Measurements from ENCODE around the gene THOC7.

Gene THOC7

DNA sequence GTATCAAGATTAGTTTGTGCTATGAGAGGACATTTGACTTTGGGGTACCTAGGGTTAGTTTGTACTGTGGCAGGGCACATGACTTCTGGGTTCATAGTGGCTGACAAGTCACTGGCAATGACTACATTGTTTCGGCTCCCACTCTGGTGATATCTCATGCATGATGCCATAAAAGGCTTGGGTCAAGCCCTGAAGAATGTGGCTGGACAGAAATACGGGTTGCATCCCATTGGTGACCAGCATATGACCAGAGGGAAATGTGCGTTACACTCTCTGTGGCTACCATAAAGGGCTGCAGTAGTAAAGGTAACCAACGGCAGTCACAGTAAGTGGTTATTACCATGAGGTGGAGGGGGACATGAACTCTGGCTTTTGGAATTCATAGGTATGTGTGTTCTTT is 18.4 kb downstream of the THOC7 start:
- no peak for DNase-seq (ENCODE audit: low read depth in 2 of 2)

DNA sequence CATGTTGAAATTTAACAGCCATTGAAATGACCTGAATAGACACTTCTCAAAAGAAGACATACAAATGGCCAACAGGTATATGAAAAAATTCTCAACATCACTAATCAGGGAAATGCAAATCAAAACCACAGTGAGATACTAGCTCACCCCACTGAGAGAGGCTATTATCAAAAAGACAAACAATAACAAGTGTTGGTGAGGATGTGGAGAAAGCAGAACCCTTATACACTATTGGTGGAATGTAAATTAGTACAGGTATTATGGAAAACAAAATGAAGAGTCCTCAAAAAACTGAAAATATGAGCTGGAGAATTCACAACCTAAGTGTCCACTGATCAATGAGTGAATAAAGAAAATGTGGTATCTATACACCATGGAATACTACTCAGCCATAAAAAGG is 21.5 kb downstream of the THOC7 start:
- DNase-seq (ENCODE audit: low read depth in 2 of 2), result no peak

DNA sequence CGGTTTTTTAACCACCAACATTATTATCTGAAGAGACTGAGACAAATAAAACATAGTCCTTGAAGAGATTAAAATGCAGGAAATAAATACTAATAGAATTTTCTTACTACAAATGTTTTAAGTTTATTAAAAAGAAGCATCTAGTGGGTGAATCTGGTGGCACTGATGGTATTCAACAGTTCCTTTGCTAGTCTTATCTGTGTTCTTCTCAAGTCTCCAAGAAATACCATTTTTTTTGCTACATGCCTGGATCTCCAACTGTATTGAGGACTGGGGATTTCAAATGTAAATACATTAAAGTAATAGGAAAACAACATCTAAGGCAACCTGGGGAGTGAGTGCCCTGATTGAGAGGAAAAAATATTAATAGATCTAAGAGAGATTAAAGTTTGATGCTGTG is 21.9 kb downstream of the THOC7 start:
- DNase-seq (ENCODE audit: low read depth in 2 of 2), result no peak

GRCh38 chr3:63832395-63832794 is 31.2 kb downstream of the THOC7 start:
- no peak for DNase-seq (ENCODE audit: low read depth in 2 of 2)

DNA sequence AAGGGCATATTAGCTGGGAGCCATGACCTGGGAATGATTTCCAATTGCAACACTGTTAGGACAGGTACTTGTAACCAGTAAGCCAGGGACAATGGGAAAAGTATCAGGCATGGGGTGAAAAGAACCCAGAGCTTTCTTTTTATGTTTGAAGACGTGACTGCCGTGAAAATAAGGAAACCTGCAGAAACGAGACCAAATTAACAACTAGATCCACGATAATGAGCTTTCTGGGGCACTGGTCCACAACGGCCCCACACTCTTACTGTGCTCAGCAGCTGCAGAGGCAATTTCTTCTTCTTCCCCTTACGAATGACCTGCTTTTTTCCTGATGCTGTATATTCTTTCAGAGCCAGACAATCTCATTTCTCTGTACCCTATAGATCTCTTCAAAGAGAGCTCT is 33.1 kb downstream of the THOC7 start:
- DNase-seq (ENCODE audit: low read depth in 2 of 2), result no peak

- no peak for DNase-seq (ENCODE audit: low read depth in 2 of 2)
Observed at GRCh38 chr3:63824309-63824708, 39.3 kb downstream of the THOC7 start.

GRCh38 chr3:63819151-63819398 is 44.5 kb downstream of the THOC7 start, which contains the start of gene C3orf49:
Gene C3orf49 (plus strand): TSS chr3:63819299. CDS start chr3:63819472, 173 bp downstream.
- no peak for DNase-seq (ENCODE audit: low read depth in 2 of 2)

GRCh38 chr3:63818282-63819150 is 45.1 kb downstream of the THOC7 start:
- peak in 1 of 2 donors; percentile 30 for DNase-seq (ENCODE audit: low read depth in 2 of 2)

GRCh38 chr3:63817225-63817624 is 46.4 kb downstream of the THOC7 start:
- DNase-seq (ENCODE audit: low read depth in 2 of 2), result no peak

DNA sequence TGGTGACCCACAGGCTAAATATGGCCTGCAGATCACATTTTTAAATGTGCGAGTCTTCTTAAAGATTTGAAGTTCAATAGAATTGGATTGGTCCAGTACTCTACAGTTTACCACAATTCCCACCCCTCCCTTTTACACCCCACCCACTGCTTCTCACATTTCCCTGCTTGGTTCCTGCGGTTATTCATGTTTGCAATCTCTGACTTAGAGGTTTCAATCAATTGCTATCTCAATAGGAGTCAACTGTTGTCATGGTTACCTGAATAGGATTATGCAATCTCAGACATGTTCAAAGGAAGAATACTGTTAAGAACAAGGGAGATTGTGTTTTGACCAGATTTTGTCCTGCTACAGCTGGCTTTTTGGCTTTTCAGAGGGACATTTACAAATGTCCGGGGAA is 49.4 kb downstream of the THOC7 start:
- DNase-seq (ENCODE audit: low read depth in 2 of 2), result no peak

DNA sequence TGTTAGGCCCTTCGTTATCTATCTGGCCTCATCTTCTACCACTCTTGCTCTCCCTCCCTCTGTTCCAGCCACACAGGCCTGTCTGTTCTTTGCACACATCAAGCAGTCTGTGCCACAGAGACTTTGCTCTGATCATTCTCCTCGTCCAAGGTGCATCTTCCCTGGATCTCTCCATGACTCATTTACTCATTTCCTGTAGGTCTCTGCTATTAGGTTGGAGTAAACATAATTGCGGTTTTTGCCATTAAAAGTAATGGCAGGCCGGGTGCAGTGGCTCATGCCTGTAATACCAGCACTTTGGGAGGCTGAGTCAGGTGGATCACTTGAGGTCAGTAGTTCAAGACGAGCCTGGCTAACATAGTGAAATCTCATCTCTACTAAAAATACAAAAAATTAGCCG is 54.0 kb downstream of the THOC7 start:
- DNase-seq (ENCODE audit: low read depth in 2 of 2), result no peak

DNA sequence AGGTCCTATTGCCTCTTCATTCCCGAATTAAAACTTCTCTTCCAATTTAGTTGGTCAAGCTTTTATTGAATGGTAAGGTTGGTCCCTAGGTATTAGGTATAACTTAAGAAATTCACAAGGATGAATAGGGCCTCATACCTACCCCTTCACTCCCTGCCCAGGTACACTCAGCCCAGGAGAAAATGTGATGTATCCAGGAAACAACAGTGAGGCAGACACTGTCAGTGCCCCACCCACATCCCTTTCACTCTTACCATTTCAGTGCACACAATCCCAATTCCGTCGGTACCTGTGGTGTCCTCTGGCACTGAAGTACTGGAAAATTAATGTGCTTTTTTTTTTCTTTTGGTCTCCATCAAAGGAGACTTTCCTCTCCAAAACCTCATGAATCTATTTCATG is 55.0 kb downstream of the THOC7 start:
- no peak for DNase-seq (ENCODE audit: low read depth in 2 of 2)

GRCh38 chr3:63807961-63808565 is 55.5 kb downstream of the THOC7 start:
- no peak for DNase-seq (ENCODE audit: low read depth in 2 of 2)

GRCh38 chr3:63803911-63804310 is 59.7 kb downstream of the THOC7 start:
- no peak for DNase-seq (ENCODE audit: low read depth in 2 of 2)

DNA sequence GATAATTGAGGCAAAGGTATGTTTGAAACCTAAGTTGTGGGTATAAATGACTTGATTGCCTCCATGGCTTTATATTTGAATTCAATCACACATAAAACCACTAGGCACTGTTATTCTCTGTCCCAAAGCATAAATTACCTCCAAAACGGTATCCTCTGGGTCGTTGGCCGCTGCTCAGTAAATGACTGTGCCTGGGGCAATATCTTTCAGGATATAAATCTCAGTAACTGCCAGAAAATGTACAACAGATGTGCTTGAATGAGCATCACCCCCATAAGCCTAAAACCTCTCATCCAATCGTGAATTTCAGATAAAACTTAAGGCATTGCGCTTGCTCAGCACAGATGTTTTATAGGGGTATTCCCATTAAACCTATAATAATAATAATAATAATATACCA is 63.5 kb downstream of the THOC7 start:
- DNase-seq (ENCODE audit: low read depth in 2 of 2), result no peak

GRCh38 chr3:63798949-63799348 is 64.7 kb downstream of the THOC7 start:
- DNase-seq (ENCODE audit: low read depth in 2 of 2), result no peak

DNA sequence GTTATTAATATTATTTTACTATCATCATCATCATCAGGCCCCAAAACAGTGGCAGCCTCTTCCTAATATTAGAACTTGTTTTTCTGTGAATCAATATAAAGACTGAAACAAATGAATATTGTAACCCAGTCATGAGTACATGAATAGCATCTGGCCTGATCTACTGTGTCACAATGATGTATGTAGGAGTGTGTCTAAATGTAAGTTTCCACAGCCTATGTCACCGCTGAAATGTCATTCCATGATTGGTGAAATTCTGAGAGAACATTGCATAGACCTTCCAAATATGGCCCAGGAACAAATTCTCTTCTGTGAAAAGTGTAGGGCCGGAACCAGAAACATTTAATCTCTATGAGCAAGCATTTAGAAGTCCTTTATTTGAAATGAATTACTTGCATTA is 65.1 kb downstream of the THOC7 start:
- DNase-seq (ENCODE audit: low read depth in 2 of 2), result no peak

DNA sequence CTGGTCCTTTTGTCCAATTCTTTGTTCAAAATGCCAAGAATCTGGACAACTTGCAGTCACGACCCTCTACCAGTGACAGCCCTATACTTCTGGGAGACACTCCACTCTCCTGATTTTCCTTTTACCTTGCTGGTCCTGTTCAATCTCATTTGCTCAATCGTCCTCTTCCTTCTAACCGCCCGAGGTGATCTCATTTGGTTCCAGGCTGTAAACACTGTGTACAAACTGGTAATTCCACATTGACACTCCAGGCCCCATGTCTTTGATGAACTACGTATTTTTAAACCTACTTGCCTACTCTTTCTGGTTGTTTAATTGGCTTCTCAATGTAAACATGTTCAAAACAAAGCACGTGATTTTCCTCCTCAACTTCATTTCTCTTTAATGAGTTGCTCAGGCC is 68.2 kb downstream of the THOC7 start:
- DNase-seq (ENCODE audit: low read depth in 2 of 2), result no peak

- no peak for DNase-seq (ENCODE audit: low read depth in 2 of 2)
Observed at GRCh38 chr3:63791974-63792373, 71.6 kb downstream of the THOC7 start.
